GM21390 (cell line): Measurements from ENCODE around the gene CDH5.

Experiments
- ATAC-seq: cut with Tn5 transposase; IDR thresholded peaks from one replicate; pipeline ENCODE4 v1.9.1; 2021; ENCODE audit not compliant: unreplicated experiment

Gene CDH5

GRCh38 chr16:66416136-66416535 lies 49.6 kb downstream of the CDH5 start:
- ATAC-seq = no peak

- no peak for ATAC-seq
These were observed 50.6 kb downstream of the CDH5 start for GRCh38 chr16:66416939-66417700.

GRCh38 chr16:66418165-66418962 lies 51.9 kb downstream of the CDH5 start:
- no peak for ATAC-seq

GRCh38 chr16:66419527-66419926 lies 53.0 kb downstream of the CDH5 start:
- no peak for ATAC-seq

GRCh38 chr16:66420396-66420795 lies 53.9 kb downstream of the CDH5 start:
- ATAC-seq = no peak

- ATAC-seq = no peak
These were observed 55.4 kb downstream of the CDH5 start for GRCh38 chr16:66421891-66422290.

- ATAC-seq = no peak
These were observed 55.9 kb downstream of the CDH5 start for GRCh38 chr16:66422366-66422765.

GRCh38 chr16:66423177-66423576 lies 56.7 kb downstream of the CDH5 start:
- ATAC-seq = no peak

GRCh38 chr16:66425651-66426050 lies 59.2 kb downstream of the CDH5 start:
- ATAC-seq = no peak

GRCh38 chr16:66426112-66427035 lies 59.9 kb downstream of the CDH5 start:
- no peak for ATAC-seq

GRCh38 chr16:66427036-66427860 lies 60.8 kb downstream of the CDH5 start, which contains the start of gene BEAN1:
Gene BEAN1 (plus strand): TSS chr16:66427295. CDS start chr16:66437677, 10,382 bp downstream.
- no peak for ATAC-seq

- ATAC-seq = no peak
These were observed 61.6 kb downstream of the CDH5 start for GRCh38 chr16:66427871-66428681.

GRCh38 chr16:66428682-66429251 lies 62.3 kb downstream of the CDH5 start:
- ATAC-seq = no peak

GRCh38 chr16:66429290-66429962 lies 62.9 kb downstream of the CDH5 start:
- no peak for ATAC-seq

- no peak for ATAC-seq
These were observed 63.7 kb downstream of the CDH5 start for GRCh38 chr16:66430214-66430613.

GRCh38 chr16:66431760-66432159 lies 65.3 kb downstream of the CDH5 start:
- no peak for ATAC-seq

- ATAC-seq = no peak
These were observed 65.9 kb downstream of the CDH5 start for GRCh38 chr16:66432429-66432828.

GRCh38 chr16:66434619-66435430 lies 68.3 kb downstream of the CDH5 start:
- ATAC-seq = no peak
